Glutamatergic neuron (in vitro differentiated cells): ENCODE data around the gene WDR74. TPM values are rescaled to one million over a fixed set of nuclear protein-coding genes. Genes with fewer than 3 reads are reported as not detected.

Experiments used
- DNase-seq: peaks from one replicate; pipeline ENCODE4 v3.0.0; 2022
- H3K27ac Mint-ChIP-seq: one replicate; pipeline ENCODE4 v1.8.0; 2020; ENCODE audit warnings: mild to moderate bottlenecking, mixed read lengths, inconsistent platforms; ENCODE audit not compliant: unreplicated experiment
- H3K27me3 Mint-ChIP-seq: one replicate; pipeline ENCODE4 v1.8.0; 2020; ENCODE audit warnings: mild to moderate bottlenecking, moderate library complexity, mixed read lengths, inconsistent platforms; ENCODE audit not compliant: unreplicated experiment
- H3K36me3 Mint-ChIP-seq: one replicate; pipeline ENCODE4 v1.8.0; 2020; ENCODE audit warnings: mild to moderate bottlenecking, mixed read lengths, inconsistent platforms; ENCODE audit not compliant: unreplicated experiment
- H3K4me1 Mint-ChIP-seq: one replicate; pipeline ENCODE4 v1.8.0; 2020; ENCODE audit warnings: mild to moderate bottlenecking, low read depth, mixed read lengths, inconsistent platforms; ENCODE audit not compliant: unreplicated experiment
- H3K4me3 Mint-ChIP-seq: one replicate; pipeline ENCODE4 v1.8.0; 2020; ENCODE audit warnings: mild to moderate bottlenecking, mixed read lengths, inconsistent platforms; ENCODE audit not compliant: unreplicated experiment
- H3K9me3 Mint-ChIP-seq: one replicate; pipeline ENCODE4 v1.8.0; 2020; ENCODE audit warnings: mild to moderate bottlenecking, moderate library complexity, mixed read lengths, inconsistent platforms; ENCODE audit not compliant: unreplicated experiment
- total RNA-seq: library from RNA; stranded (reverse); fragmentation: NEBNext Ultra II Directional; extraction: Animal tissue kit (Norgen Biotek cat#: 25700); gene quantifications from one replicate; pipeline ENCODE4 v1.2.1, GENCODE V29; 2021; ENCODE audit not compliant: unreplicated experiment
- TF ChIP-seq, protein P1 (sequence below): fragments of 200-600 bp; sonication (generic); IDR thresholded peaks from one replicate; pipeline ENCODE4 v1.5.0; 2021; ENCODE audit not compliant: partially characterized antibody, unreplicated experiment

The WDR74 gene
- total RNA-seq, 1 donor from 2014 or later = 69.0 TPM

DNA sequence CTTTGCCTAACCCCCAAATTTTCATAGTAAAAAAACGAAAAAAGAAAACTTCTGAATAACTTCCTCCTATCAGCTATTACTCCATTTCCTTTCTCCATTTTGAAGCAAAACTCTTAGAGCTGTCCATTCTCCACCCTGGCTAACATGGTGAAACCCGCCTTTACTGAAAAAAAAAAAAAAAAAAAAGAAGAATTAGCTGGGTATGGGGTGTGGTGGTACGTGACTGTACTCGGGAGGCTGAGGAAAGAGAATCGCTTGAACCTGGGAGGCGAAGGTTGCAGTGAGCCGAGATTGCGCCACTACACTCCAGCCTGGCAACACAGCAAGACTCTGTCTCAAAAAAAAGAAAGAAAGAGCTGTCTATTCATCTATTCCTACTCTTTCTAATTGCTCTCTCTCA lies 22.8 kb downstream of the WDR74 start:
- Mint-ChIP-seq H3K27ac (no peak overlapping the region), H3K36me3 (no peaks in the 10 kb centered on the region), H3K4me3 (no peak overlapping the region), H3K9me3 (peaks cover 3% of the 10 kb centered on the region), H3K4me1 (no peaks in the 10 kb centered on the region), H3K27me3 (peaks cover 2% of the 10 kb centered on the region)
- TF ChIP-seq, protein P1, sequence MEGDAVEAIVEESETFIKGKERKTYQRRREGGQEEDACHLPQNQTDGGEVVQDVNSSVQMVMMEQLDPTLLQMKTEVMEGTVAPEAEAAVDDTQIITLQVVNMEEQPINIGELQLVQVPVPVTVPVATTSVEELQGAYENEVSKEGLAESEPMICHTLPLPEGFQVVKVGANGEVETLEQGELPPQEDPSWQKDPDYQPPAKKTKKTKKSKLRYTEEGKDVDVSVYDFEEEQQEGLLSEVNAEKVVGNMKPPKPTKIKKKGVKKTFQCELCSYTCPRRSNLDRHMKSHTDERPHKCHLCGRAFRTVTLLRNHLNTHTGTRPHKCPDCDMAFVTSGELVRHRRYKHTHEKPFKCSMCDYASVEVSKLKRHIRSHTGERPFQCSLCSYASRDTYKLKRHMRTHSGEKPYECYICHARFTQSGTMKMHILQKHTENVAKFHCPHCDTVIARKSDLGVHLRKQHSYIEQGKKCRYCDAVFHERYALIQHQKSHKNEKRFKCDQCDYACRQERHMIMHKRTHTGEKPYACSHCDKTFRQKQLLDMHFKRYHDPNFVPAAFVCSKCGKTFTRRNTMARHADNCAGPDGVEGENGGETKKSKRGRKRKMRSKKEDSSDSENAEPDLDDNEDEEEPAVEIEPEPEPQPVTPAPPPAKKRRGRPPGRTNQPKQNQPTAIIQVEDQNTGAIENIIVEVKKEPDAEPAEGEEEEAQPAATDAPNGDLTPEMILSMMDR = no peak
- no peak for DNase-seq

DNA sequence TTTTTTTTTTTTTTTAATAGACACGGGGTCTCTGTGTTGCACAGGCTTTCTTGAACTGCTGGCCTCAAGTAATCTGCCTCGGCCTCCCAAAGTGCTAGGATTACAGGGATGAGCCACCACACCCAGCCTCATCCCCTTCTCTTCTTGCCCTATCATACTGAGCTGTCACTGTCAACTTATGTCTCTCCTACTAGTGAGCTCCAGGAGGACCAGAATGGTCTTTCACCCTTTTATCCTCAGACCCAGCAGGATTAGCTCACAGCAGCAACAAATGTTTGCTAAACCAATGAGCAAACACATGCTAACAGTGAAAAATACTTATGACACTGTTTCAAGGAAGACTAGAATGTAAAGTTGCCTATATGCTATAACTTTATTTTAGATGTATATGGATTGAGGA lies 27.7 kb downstream of the WDR74 start:
- TF ChIP-seq, protein P1 = no peak
- no peak for DNase-seq
- Mint-ChIP-seq H3K9me3 (peaks cover 8% of the 10 kb centered on the region), H3K4me1 (peaks cover 2% of the 10 kb centered on the region), H3K27ac (no peak overlapping the region), H3K4me3 (no peak overlapping the region), H3K36me3 (no peaks in the 10 kb centered on the region), H3K27me3 (peaks cover 3% of the 10 kb centered on the region)

GRCh38 chr11:62810748-62811147 lies 28.6 kb downstream of the WDR74 start:
- Mint-ChIP-seq H3K4me3 (peak overlapping the region; percentile 2), H3K36me3 (no peaks in the 10 kb centered on the region), H3K4me1 (peaks cover 7% of the 10 kb centered on the region), H3K27me3 (peaks cover 4% of the 10 kb centered on the region), H3K9me3 (peaks cover 11% of the 10 kb centered on the region), H3K27ac (no peak overlapping the region)
- TF ChIP-seq, protein P1 = no peak
- no peak for DNase-seq

DNA sequence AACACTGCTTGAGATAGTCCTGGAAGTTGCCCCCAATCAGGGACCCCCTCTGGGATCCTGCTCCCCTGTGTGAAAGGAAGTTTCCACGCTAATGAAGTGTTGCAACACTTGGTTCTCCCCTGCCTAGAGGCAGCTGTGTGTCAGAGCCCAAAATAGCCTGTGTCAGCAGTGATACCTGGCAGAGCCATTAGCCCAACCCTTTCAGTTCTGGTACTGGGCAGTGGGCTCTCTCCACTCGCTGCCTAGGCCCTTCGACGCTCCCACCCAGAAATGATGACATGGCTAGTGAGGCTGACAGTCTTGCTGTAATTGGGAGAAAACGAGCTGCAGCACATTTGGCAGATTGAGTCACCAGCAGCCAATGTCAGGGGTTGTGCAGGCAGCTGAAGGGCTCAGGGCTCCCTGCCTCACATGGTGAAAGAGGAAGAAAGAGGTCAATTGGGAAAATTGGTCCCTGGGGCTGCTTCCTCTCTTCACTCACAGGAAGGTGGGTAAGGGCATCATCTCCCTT lies 32.7 kb downstream of the WDR74 start:
- DNase-seq = no peak
- H3K4me3 Mint-ChIP-seq = peak overlapping the region; percentile 96
- peaks cover 14% of the 10 kb centered on the region for H3K4me1 Mint-ChIP-seq
- peaks cover 10% of the 10 kb centered on the region for H3K27me3 Mint-ChIP-seq
- peak overlapping the region; percentile 97 for H3K27ac Mint-ChIP-seq
- TF ChIP-seq, protein P1 = no peak
- no peaks in the 10 kb centered on the region for H3K36me3 Mint-ChIP-seq
- H3K9me3 Mint-ChIP-seq = peaks cover 13% of the 10 kb centered on the region

DNA sequence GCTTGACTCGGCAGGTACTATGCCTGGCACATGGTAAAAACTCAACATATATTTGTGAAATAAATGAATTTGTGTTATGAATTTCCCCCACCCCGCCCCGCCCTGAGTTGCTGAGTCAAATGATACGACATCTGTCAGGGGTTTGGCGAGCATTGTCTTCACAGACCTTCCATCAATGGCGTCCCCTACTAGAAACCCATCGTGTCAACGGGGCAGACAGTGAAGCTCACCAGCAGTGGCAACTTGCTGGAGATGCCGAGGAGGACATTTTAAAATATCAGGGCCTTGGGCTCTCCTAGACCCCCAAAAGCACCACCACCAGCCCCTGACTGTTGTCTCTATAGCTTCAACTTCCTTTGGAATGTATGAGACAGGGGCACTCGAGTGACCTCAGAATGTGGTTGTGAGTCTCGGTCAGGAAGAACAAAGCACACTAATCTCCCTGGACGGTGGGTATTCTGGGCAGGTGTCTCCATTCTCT lies 33.4 kb downstream of the WDR74 start:
- Mint-ChIP-seq H3K36me3 (no peaks in the 10 kb centered on the region), H3K27me3 (peaks cover 9% of the 10 kb centered on the region), H3K27ac (peak overlapping the region; percentile 97), H3K4me1 (peaks cover 14% of the 10 kb centered on the region), H3K9me3 (peaks cover 13% of the 10 kb centered on the region), H3K4me3 (peak overlapping the region; percentile 96)
- TF ChIP-seq, protein P1 = no peak
- no peak for DNase-seq
